Panc1 (cell line): ENCODE data around the gene ASTN2. TPM values are rescaled to one million over a fixed set of nuclear protein-coding genes. Genes with fewer than 3 reads are reported as not detected.

Source experiments
- ATAC-seq: fragments of 200-7000 bp; cut with Tn5 transposase; 2 replicates; pipeline ENCODE4 v1.9.1; 2020; ENCODE audit warnings: mild to moderate bottlenecking, moderate library complexity
- BruUV-seq: library from RNA; stranded (reverse); fragments of 400-500 nt; replicated peaks from 2 replicates; lab custom pipeline; 2021; lab: Mats Ljungman, UMichigan
- CTCF ChIA-PET: fragments of 300-600 bp; sonication (Branson Sonifier 250); formaldehyde crosslinking; loops from one replicate; lab custom pipeline; 2022; ENCODE audit warnings: antibody characterized with exemption; lab: Charles Lee
- POLR2A ChIA-PET: fragments of 300-600 bp; sonication (Branson Sonifier 250); formaldehyde crosslinking; loops from one replicate; lab custom pipeline; 2022; ENCODE audit warnings: antibody characterized with exemption; lab: Charles Lee
- DNase-seq: peaks from one replicate; pipeline ENCODE4 v3.0.0-alpha.2; 2010; ENCODE audit warnings: low read depth, low spot score
- H3K27ac ChIP-seq: 2 replicates; pipeline ENCODE4 v1.5.1; 2011; ENCODE audit warnings: mild to moderate bottlenecking, low read length, inconsistent platforms
- H3K27me3 ChIP-seq: fragments of 200-500 bp; sonication (Bioruptor generic); 2 replicates; pipeline ENCODE4 v1.6.0; 2014; ENCODE audit warnings: low read length, inconsistent platforms; ENCODE audit not compliant: control insufficient read depth, insufficient read depth
- H3K36me3 ChIP-seq: fragments of 200-500 bp; sonication (Bioruptor generic); 2 replicates; pipeline ENCODE4 v1.5.1; 2014; ENCODE audit warnings: inconsistent platforms, mild to moderate bottlenecking, low read length, moderate library complexity; ENCODE audit not compliant: control insufficient read depth, insufficient read depth
- H3K4me1 ChIP-seq: 2 replicates; pipeline ENCODE4 v1.5.1; 2011; ENCODE audit warnings: inconsistent platforms, mild to moderate bottlenecking, low read length, moderate library complexity; ENCODE audit not compliant: control insufficient read depth, insufficient read depth
- H3K4me3 ChIP-seq, 2 experiments: 2 replicates each; pipeline ENCODE4 v1.5.1; 2011 to 2012; ENCODE audit warnings: low read depth in 2 of 2, low read length in 2 of 2, mild to moderate bottlenecking in 2 of 2, inconsistent platforms in 1 of 2, moderate library complexity in 1 of 2
- H3K9me3 ChIP-seq: fragments of 200-500 bp; sonication (Bioruptor generic); 2 replicates; pipeline ENCODE4 v1.5.1; 2014; ENCODE audit warnings: low read depth, mild to moderate bottlenecking, inconsistent platforms, low read length, moderate library complexity; ENCODE audit not compliant: control insufficient read depth, insufficient read depth
- POLR2AphosphoS5 ChIP-seq: IDR thresholded peaks from 2 replicates; pipeline ENCODE4 v1.6.1; 2012; ENCODE audit warnings: mild to moderate bottlenecking, low read depth, low read length, moderate library complexity
- SIN3A ChIP-seq: IDR thresholded peaks from 2 replicates; pipeline ENCODE4 v1.6.1; 2012; ENCODE audit warnings: low read depth, mild to moderate bottlenecking, low read length, moderate library complexity, borderline replicate concordance; ENCODE audit not compliant: insufficient read depth
- TCF7L2 ChIP-seq: IDR thresholded peaks from 2 replicates; pipeline ENCODE4 v1.6.1; 2011; ENCODE audit warnings: mild to moderate bottlenecking, low read depth, low read length, inconsistent platforms
- in situ Hi-C: cut with HindIII; loops from 2 replicates; pipeline ENCODE4 v1.10.0; 2016; ENCODE audit warnings: low sequenced_read_pairs, low pct_unique_long_range_greater_than_20kb
- intact Hi-C: fragments of 100-400 bp; cut with micrococcal nuclease; formaldehyde crosslinking; loops from one replicate; pipeline ENCODE4 v1.10.0; 2022; ENCODE audit not compliant: unreplicated experiment
- total RNA-seq: library from RNA; stranded (reverse); gene quantifications from one replicate; pipeline ENCODE4 v1.2.1, GENCODE V29; 2021; ENCODE audit not compliant: unreplicated experiment
- TF ChIP-seq, protein P1 (sequence below), 2 experiments: IDR thresholded peaks; 2 replicates each; pipeline ENCODE4 v1.6.1; 2011 to 2012; ENCODE audit warnings: low read depth in 2 of 2, control low read depth in 1 of 2, low read length in 1 of 2, mild to moderate bottlenecking in 1 of 2, moderate library complexity in 1 of 2; ENCODE audit not compliant: insufficient read depth in 1 of 2
- TF ChIP-seq, protein P2 (sequence below): fragments of 450-650 bp; IDR thresholded peaks from 2 replicates; pipeline ENCODE4 v1.5.1; 2017; ENCODE audit warnings: mild to moderate bottlenecking

ASTN2 gene
- total RNA-seq, 1 experiment from 2014 or later, result 3.9 TPM

GRCh38 chr9:116589392-116590354 lies 825.2 kb downstream of the ASTN2 start:
- Histone ChIP-seq H3K36me3 (no peaks in the 10 kb centered on the region), H3K27ac (no peak overlapping the region), H3K27me3 (no peaks in the 10 kb centered on the region), H3K4me3 (no peak overlapping the region), H3K4me1 (no peaks in the 10 kb centered on the region), H3K9me3 (no peaks in the 10 kb centered on the region)
- ATAC-seq (peak; percentile 76), DNase-seq (no peak)
- CTCF ChIA-PET, result no interaction called here
- BruUV-seq, result no TSS peak
- TF ChIP-seq SIN3A, result no peak
- TF ChIP-seq, protein P1, sequence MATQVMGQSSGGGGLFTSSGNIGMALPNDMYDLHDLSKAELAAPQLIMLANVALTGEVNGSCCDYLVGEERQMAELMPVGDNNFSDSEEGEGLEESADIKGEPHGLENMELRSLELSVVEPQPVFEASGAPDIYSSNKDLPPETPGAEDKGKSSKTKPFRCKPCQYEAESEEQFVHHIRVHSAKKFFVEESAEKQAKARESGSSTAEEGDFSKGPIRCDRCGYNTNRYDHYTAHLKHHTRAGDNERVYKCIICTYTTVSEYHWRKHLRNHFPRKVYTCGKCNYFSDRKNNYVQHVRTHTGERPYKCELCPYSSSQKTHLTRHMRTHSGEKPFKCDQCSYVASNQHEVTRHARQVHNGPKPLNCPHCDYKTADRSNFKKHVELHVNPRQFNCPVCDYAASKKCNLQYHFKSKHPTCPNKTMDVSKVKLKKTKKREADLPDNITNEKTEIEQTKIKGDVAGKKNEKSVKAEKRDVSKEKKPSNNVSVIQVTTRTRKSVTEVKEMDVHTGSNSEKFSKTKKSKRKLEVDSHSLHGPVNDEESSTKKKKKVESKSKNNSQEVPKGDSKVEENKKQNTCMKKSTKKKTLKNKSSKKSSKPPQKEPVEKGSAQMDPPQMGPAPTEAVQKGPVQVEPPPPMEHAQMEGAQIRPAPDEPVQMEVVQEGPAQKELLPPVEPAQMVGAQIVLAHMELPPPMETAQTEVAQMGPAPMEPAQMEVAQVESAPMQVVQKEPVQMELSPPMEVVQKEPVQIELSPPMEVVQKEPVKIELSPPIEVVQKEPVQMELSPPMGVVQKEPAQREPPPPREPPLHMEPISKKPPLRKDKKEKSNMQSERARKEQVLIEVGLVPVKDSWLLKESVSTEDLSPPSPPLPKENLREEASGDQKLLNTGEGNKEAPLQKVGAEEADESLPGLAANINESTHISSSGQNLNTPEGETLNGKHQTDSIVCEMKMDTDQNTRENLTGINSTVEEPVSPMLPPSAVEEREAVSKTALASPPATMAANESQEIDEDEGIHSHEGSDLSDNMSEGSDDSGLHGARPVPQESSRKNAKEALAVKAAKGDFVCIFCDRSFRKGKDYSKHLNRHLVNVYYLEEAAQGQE (IDR thresholded peaks at IDR 0.05; ENCODE audit: insufficient read depth in 1 of 2, low read depth in 2 of 2, low read length in 1 of 2), result no peak
- TF ChIP-seq TCF7L2, result no peak
- TF ChIP-seq, protein P2, sequence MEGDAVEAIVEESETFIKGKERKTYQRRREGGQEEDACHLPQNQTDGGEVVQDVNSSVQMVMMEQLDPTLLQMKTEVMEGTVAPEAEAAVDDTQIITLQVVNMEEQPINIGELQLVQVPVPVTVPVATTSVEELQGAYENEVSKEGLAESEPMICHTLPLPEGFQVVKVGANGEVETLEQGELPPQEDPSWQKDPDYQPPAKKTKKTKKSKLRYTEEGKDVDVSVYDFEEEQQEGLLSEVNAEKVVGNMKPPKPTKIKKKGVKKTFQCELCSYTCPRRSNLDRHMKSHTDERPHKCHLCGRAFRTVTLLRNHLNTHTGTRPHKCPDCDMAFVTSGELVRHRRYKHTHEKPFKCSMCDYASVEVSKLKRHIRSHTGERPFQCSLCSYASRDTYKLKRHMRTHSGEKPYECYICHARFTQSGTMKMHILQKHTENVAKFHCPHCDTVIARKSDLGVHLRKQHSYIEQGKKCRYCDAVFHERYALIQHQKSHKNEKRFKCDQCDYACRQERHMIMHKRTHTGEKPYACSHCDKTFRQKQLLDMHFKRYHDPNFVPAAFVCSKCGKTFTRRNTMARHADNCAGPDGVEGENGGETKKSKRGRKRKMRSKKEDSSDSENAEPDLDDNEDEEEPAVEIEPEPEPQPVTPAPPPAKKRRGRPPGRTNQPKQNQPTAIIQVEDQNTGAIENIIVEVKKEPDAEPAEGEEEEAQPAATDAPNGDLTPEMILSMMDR, result peak; percentile 67
- POLR2A ChIA-PET, result no interaction called here
- intact Hi-C loops, result loop anchor here (10.0 kb wide), 1 partner anchor 55 kb away; no protein-coding TSS in a partner anchor
- in situ Hi-C loops, result no loop called here

- ChIA-PET CTCF (no interaction called here), POLR2A (no interaction called here)
- Histone ChIP-seq H3K27me3 (no peaks in the 10 kb centered on the region), H3K9me3 (no peaks in the 10 kb centered on the region), H3K4me3 (no peak overlapping the region), H3K27ac (no peak overlapping the region), H3K4me1 (no peaks in the 10 kb centered on the region), H3K36me3 (no peaks in the 10 kb centered on the region)
- BruUV-seq, result no TSS peak
- no peak for DNase-seq
- in situ Hi-C loops (no loop called here), intact Hi-C loops (no loop called here)
- TF ChIP-seq POLR2AphosphoS5 (no peak), TCF7L2 (no peak), SIN3A (no peak)
- TF ChIP-seq, protein P2, result no peak
- TF ChIP-seq, protein P1 (IDR thresholded peaks at IDR 0.05; ENCODE audit: insufficient read depth in 1 of 2, low read depth in 2 of 2, low read length in 1 of 2), result no peak
- ATAC-seq, result no peak
These were observed 826.9 kb downstream of the ASTN2 start for GRCh38 chr9:116587919-116588318.
